GM19372 (cell line): ENCODE measurements around the gene KRTAP5-2.
"Not testable (repeated sequence)": the region's sequence is repeated elsewhere in the genome, so short reads cannot be mapped to it uniquely, and the experiment has no call there.

ENCODE experiments used
- ATAC-seq: cut with Tn5 transposase; IDR thresholded peaks from one replicate; pipeline ENCODE4 v1.9.1; 2021; ENCODE audit warnings: mild to moderate bottlenecking, low read depth, moderate library complexity; ENCODE audit not compliant: unreplicated experiment

KRTAP5-2 gene

GRCh38 chr11:1628506-1629325, 30.6 kb upstream of the KRTAP5-2 start:
- no peak for ATAC-seq

- no peak for ATAC-seq
Measured at GRCh38 chr11:1625541-1625940, 27.4 kb upstream of the KRTAP5-2 start.

GRCh38 chr11:1624621-1625020, 26.5 kb upstream of the KRTAP5-2 start:
- no peak for ATAC-seq

GRCh38 chr11:1623716-1624115, 25.6 kb upstream of the KRTAP5-2 start:
- no peak for ATAC-seq

- ATAC-seq: no peak
Measured at GRCh38 chr11:1622086-1622485, 24.0 kb upstream of the KRTAP5-2 start, which contains the start of gene KRTAP5-4. Gene KRTAP5-4 (minus strand): TSS chr11:1622138. CDS start chr11:1622093, 45 bp downstream.

GRCh38 chr11:1619449-1619848, 21.4 kb upstream of the KRTAP5-2 start:
- ATAC-seq: no peak

- no peak for ATAC-seq
Measured at GRCh38 chr11:1618231-1618630, 20.1 kb upstream of the KRTAP5-2 start.

GRCh38 chr11:1608363-1608762, 10.3 kb upstream of the KRTAP5-2 start, which contains the start of gene KRTAP5-3:
Gene KRTAP5-3 (minus strand): TSS chr11:1608463. CDS start chr11:1608385, 78 bp downstream.
- ATAC-seq: no peak

GRCh38 chr11:1607901-1608300, 9.8 kb upstream of the KRTAP5-2 start:
- ATAC-seq: not testable (repeated sequence)

GRCh38 chr11:1607156-1607845, 9.2 kb upstream of the KRTAP5-2 start:
- not testable (repeated sequence) for ATAC-seq

- not testable (repeated sequence) for ATAC-seq
Measured at GRCh38 chr11:1605923-1606322, 7.8 kb upstream of the KRTAP5-2 start.

GRCh38 chr11:1604711-1605110, 6.6 kb upstream of the KRTAP5-2 start:
- no peak for ATAC-seq

GRCh38 chr11:1604181-1604580, 6.1 kb upstream of the KRTAP5-2 start:
- no peak for ATAC-seq

- no peak for ATAC-seq
Measured at GRCh38 chr11:1603629-1604028, 5.5 kb upstream of the KRTAP5-2 start.

- not testable (repeated sequence) for ATAC-seq
Measured at GRCh38 chr11:1601663-1602062, 3.6 kb upstream of the KRTAP5-2 start.

GRCh38 chr11:1600626-1601025, 2.5 kb upstream of the KRTAP5-2 start:
- no peak for ATAC-seq

- no peak for ATAC-seq
Measured at GRCh38 chr11:1598816-1599215, 722 bp upstream of the KRTAP5-2 start.

- not testable (repeated sequence) for ATAC-seq
Measured at GRCh38 chr11:1598406-1598805, 312 bp upstream of the KRTAP5-2 start.

GRCh38 chr11:1597331-1597993, 632 bp downstream of the KRTAP5-2 start:
- ATAC-seq: no peak

GRCh38 chr11:1596576-1597121, 1.4 kb downstream of the KRTAP5-2 start:
- not testable (repeated sequence) for ATAC-seq
